ENCODE results near the gene TXNRD2.
"Not testable (repeated sequence)": the region's sequence is repeated elsewhere in the genome, so short reads cannot be mapped to it uniquely, and the experiment has no call there.

Gene TXNRD2

GRCh38 chr22:19844377-19845053 is 97.1 kb downstream of the TXNRD2 start:
- DNase-seq (ENCODE audit: low read depth in 2 of 2) = no peak

DNA sequence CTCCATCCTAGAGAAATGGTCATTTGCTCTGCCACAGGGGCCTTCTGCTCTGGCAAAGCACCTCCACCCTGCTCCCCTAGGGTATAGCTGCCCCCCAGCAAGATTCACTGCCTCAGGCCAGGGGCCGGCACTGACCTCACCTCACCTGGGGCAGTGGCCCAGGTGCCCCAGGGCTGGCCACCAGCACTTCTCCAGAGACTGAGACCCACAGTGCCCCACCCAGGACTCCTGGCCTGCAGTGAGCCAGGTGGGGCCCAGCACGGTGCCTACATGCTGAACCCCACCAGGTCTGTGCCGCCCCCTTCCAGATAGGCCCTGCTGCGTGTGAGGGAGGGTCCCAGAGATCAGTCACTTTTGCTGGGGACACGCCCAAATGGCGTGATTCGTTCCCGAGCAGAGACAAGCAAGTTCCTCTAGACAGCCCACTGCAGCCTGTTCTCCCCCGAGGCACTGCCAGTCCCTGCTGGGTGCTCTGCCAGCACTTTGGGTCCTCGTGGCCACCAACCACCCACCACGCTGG is 97.7 kb downstream of the TXNRD2 start:
- no peak for DNase-seq (ENCODE audit: low read depth in 2 of 2)

DNA sequence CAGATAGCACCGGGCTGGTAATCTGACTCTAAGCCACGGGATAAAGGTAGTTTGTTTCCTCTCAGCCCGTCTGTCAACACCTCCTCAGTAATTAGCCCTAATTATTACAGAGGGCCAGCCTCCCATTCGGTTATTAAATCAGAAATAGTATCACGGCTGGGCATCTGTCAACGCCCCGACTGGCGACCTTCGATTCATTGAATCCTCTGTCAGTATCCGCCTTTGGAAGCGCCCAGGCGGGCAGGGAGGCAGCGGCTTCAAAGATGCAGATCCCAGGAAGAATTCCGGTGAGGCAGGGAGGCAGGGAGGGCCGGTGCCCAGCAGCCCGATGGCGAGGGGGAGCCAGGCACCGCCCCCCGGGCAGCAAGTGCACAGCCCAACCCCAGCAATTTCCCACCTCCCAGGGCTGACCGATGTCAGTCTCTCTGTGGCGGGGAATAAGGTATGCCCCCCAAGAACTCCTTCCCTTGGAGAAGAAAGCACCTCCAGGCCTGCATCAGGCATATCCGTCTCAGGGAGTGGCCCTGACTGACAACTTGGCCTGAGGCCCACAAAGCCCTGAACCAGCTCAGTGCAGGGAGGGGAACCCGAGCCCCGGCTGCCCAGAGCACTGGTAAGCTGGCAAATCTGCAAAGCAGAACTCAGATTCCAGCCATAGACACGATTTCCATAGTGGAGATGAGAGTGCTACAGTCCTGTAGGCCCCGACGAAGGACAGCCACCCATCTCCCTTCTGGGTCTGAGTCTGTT is 98.3 kb downstream of the TXNRD2 start:
- no peak for DNase-seq (ENCODE audit: low read depth in 2 of 2)

DNA sequence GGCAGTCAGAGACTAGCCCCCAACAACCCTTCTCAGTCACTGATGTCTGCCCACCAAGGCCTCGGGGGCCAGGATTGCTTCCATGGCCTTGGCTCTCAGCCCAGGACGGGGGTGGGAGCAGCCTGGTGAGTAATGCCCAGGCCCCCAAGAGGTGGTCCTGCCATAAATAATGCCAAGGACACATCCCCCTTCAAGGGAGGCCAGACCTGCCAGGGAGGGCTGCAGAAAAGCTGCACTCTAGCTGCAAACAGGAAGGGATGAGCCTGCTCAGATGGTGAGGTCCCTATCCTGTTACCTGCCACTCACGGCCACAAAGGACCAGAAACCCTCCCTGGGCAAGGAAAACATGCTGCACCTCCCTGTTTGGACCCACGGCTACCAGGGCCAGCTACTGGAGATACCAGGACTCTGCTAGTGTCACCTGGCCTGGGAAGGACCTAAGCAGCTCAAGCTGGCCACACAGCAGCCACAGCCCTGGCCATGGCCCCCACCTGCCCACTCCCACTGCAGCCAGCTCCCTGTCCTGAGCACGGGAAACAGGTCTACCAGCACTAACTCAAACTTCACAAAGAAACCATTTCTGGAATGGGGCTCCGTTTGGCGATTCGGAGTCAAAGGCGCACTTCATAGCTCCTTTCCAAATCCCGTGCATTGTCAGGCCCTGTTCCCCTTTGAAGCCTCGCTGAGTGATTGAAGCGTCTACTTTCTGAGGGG is 99.1 kb downstream of the TXNRD2 start:
- DNase-seq (ENCODE audit: low read depth in 2 of 2) = no peak

GRCh38 chr22:19841641-19842392 is 99.8 kb downstream of the TXNRD2 start:
- no peak for DNase-seq (ENCODE audit: low read depth in 2 of 2)

DNA sequence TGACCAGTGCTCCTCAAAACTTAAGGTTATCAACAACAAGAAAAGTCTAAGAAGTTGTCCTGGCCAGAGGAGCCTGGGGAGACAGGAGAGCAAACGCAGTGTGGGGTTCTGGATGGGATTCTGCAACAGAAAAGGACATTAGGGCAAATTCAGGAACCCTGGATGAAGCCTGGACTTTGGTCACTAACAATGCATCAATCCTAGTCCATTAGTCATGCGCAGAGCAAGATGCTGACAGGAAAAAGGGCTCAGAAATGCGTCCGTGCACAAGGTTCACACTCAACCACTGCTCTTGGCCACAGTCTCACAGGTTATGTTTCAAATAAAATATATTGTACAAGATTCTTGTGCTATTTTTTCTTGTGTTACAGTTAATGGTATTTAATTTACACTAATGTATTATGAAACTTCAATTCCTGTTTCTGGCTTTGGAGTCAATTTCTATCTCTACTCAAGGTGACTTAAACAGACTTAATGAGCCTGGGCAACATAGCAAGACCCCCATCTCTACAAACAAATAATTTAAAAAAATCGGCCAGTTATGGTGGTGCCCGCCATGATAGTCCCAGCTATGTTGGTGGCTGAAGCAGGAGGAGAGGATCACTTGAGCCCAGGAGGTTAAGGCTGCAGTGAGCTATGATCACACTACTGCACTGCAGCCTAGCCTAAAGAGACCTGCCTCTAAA is 100.5 kb downstream of the TXNRD2 start:
- DNase-seq (ENCODE audit: low read depth in 2 of 2) = no peak

DNA sequence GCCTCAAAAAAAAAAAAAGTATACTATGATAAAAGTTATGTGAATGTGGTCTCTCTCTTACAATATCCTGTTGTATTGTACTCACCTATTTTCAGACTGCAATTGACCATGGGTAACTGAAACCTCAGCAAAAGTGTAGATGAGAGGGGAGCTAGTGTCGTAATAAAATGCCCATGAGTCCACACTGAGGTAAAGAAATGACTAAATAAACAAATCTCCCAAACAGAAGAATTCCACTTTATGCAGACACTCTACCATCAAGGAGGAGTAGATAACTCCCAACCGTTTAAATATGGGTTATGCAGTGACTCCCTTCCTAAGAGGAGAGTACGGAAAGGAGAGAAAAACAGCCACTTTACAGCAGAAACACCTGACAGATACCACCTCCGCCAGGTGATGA is 101.6 kb downstream of the TXNRD2 start:
- DNase-seq (ENCODE audit: low read depth in 2 of 2) = no peak

DNA sequence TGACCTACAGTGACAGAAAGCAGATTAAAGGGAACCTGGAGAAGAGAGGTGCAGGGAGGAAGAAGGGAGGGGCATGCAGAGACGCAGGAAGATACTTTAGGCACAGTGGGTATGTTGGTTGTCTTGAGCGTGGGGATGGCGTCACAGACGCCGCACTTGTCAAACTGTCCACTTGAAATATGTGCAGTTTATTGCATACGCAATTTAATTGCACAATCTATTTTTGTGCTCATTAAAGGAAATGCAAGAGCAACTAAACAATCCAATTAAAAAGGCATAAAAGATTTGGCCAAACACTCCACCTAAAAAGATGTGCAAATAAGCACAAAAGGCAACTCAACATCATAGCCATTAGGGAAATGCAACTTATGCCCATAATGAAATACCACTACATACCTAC is 103.7 kb downstream of the TXNRD2 start:
- DNase-seq (ENCODE audit: low read depth in 2 of 2) = no peak

- DNase-seq (ENCODE audit: low read depth in 2 of 2) = no peak
Observed at GRCh38 chr22:19836512-19836911, 105.1 kb downstream of the TXNRD2 start.

DNA sequence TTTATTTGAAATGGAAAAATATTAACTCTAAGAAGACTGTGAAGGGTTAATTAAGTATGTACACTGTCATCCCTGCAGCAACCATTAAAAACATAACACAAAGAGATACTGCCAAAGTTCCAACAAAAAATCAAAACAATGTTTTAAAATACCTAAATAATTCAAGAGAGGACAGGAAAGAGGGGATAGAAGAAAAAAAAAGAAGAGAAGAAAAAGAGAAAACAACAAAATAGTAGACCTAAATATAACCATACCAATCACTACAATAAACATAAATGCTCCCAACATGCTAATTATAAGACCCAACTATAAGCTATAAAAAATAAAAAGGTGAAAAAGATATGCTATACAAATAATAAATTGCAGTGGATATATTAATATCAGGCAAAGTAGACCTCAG is 107.0 kb downstream of the TXNRD2 start:
- no peak for DNase-seq (ENCODE audit: low read depth in 2 of 2)

GRCh38 chr22:19833327-19833726 is 108.3 kb downstream of the TXNRD2 start:
- not testable (repeated sequence) for DNase-seq (ENCODE audit: low read depth in 2 of 2)

- DNase-seq (ENCODE audit: low read depth in 2 of 2) = no peak
Observed at GRCh38 chr22:19832476-19833108, 109.0 kb downstream of the TXNRD2 start.

GRCh38 chr22:19831979-19832378 is 109.6 kb downstream of the TXNRD2 start:
- not testable (repeated sequence) for DNase-seq (ENCODE audit: low read depth in 2 of 2)

DNA sequence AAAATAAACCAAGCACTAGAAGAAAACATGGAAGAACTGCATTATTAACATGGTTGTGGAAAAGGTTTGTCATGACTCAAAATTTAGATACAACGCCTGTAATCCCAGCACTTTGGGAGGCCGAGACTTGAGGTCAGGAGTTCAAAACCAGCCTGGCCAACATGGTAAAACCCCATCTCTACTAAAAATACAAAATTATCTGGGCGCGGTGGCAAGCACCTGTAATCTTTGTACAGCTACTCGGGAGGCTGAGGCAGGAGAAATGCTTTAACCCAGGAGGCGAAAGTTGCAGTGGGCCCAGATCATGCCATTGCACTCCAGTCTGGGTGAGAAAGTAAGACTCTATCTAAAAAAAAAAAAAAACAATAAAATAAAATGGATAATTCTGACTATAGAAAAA is 110.6 kb downstream of the TXNRD2 start:
- no peak for DNase-seq (ENCODE audit: low read depth in 2 of 2)

DNA sequence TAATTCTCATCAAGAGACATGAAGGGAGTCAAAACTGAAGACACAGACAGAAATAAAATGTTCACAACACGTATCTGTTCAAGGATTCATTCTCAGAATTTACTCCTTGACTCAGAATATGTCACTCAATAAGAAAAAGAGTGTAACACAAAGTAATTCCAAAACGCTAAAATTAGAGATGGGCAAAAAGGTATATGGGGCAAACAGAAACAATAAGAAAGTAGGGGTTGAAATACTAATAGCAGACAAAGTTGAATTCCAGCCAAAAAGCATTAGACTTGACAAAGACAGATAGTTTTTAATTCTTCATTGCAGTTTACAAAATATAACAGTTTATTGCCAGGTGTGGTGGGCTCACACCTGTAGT is 113.6 kb downstream of the TXNRD2 start:
- DNase-seq (ENCODE audit: low read depth in 2 of 2) = no peak

DNA sequence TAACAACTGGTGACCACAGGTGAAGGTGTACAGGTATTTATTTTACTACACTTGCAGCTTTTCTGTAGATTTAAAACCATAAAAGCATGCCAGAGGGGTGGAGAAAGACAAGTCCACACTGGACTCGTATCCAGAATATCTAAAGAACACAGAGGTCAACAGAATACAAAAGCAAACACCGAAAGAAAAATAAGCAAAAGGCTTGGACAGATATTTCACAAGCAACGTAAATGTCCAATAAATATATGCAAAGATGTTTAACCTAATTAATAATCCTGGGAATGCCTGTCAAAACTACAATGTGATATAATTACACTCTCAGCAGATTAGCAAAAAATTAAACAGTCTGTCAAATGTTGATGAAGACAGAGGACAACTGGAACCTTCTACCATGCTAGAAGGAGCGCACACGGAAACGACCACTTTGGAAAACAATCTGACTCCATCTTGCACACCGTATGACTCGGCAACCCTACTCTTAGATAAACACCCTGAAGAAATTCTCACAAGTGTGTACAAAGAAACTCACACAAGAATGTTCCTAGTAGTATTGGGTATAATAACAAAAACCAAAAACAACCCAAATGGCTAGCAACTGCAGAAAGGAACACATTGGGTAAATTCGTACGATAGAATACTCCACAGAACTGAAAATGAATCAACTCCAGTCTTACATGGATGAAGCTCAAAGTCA is 114.1 kb downstream of the TXNRD2 start:
- DNase-seq (ENCODE audit: low read depth in 2 of 2) = no peak

- no peak for DNase-seq (ENCODE audit: low read depth in 2 of 2)
Observed at GRCh38 chr22:19826619-19826950, 115.0 kb downstream of the TXNRD2 start.

DNA sequence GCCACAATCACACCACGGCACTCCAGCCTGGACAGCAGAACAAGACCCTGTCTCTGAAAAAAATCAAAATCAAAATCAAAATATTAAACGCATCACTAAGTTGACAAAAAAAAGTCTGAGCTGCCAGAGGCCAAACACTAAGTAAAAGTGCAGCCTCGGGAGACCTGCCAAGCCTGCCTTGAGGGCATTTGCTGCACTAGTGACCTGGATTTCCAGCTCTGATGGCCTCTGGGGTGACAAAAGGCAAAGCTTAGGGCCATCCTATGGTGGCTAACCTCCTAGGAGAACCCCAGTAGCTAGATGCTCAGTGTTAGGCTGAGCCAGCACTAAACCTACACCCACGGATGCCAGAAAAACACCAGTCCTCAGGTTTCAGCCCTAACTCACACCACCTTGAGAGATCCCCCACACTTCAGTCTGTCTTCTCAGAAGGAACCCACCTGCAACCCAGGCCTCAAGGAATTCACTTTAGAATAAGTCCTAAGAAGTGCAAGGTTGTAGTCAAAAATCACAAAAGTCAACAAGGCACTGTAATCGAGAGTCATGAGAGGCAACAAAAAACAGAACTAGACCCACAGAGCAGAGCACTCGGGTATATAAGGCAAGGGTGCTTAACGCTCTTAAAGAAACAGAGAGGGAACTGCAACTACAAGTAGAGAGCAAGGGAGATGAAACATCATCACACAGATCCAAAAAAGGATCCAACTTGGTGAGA is 115.6 kb downstream of the TXNRD2 start:
- DNase-seq (ENCODE audit: low read depth in 2 of 2) = no peak

Measured in fibroblast of skin of left quadriceps (primary cell).